Transverse colon (tissue), 4 donors: ENCODE data around the gene DHFR.

ENCODE experiments used
- EP300 ChIP-seq: sonication (generic); formaldehyde crosslinking; IDR thresholded peaks from one replicate; pipeline ENCODE4 v1.6.1; 2017; ENCODE audit warnings: antibody characterized with exemption, low read depth
- POLR2A ChIP-seq: fragments of 450-650 bp; IDR thresholded peaks from one replicate; pipeline ENCODE4 v1.6.1; 2016; ENCODE audit warnings: antibody characterized with exemption, mild to moderate bottlenecking, moderate library complexity
- POLR2AphosphoS5 ChIP-seq, 3 donors: sonication (generic); formaldehyde crosslinking; IDR thresholded peaks; one replicate each; pipeline ENCODE4 v1.6.1; 2016; ENCODE audit warnings: antibody characterized with exemption in 3 of 3
- TF ChIP-seq, protein P1 (sequence below), 5 experiments: fragments of 200-600 bp in 3 of 5; fragments of 450-650 bp in 2 of 5; sonication (generic) in 3 of 5; IDR thresholded peaks; 1 replicate in 2 of 5; 2 replicates in 3 of 5; pipeline ENCODE4 v1.5.1; 2016 to 2017; ENCODE audit warnings: antibody characterized with exemption in 5 of 5, inconsistent platforms in 3 of 5, mild to moderate bottlenecking in 2 of 5, moderate library complexity in 1 of 5

DNA sequence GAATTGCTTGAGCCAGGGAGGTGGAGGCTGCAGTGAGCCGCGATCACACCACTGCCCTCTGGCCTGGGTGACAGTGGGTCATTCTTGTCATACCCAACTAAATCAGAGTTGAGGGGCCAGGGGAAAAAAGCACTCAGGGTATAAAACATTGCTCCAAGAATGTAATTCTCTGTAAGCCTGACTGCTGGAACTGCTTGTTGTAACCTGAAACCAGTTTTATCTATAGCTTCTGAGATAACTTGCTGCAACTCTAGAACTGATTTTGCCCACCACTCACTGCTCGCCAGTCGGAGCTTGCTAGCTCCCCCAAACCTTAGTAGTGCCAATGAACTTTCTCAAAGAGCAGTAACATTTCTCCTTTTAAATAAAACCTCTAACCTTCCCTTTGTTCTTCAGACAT lies 9.9 kb downstream of the DHFR start:
- no peak for TF ChIP-seq POLR2A
- TF ChIP-seq, protein P1, sequence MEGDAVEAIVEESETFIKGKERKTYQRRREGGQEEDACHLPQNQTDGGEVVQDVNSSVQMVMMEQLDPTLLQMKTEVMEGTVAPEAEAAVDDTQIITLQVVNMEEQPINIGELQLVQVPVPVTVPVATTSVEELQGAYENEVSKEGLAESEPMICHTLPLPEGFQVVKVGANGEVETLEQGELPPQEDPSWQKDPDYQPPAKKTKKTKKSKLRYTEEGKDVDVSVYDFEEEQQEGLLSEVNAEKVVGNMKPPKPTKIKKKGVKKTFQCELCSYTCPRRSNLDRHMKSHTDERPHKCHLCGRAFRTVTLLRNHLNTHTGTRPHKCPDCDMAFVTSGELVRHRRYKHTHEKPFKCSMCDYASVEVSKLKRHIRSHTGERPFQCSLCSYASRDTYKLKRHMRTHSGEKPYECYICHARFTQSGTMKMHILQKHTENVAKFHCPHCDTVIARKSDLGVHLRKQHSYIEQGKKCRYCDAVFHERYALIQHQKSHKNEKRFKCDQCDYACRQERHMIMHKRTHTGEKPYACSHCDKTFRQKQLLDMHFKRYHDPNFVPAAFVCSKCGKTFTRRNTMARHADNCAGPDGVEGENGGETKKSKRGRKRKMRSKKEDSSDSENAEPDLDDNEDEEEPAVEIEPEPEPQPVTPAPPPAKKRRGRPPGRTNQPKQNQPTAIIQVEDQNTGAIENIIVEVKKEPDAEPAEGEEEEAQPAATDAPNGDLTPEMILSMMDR (IDR thresholded peaks at IDR 0.05), result no peak
- no peak for TF ChIP-seq EP300
- TF ChIP-seq POLR2AphosphoS5 (IDR thresholded peaks at IDR 0.05), result no peak
